Sigmoid colon (tissue), 4 donors: Measurements from ENCODE around the gene RBM10.

ENCODE experiments used
- CTCF ChIP-seq, 4 experiments: fragments of 450-650 bp in 3 of 4; fragments of 200-600 bp in 1 of 4; IDR thresholded peaks; one replicate each; pipeline ENCODE4 v1.5.1; 2016 to 2019; ENCODE audit warnings: antibody characterized with exemption in 4 of 4, mild to moderate bottlenecking in 3 of 4, moderate library complexity in 2 of 4
- EP300 ChIP-seq, 4 donors: sonication (generic); formaldehyde crosslinking; IDR thresholded peaks; one replicate each; pipeline ENCODE4 v1.6.1; 2017; ENCODE audit warnings: antibody characterized with exemption in 4 of 4
- POLR2A ChIP-seq, 2 donors: fragments of 450-650 bp; IDR thresholded peaks; one replicate each; pipeline ENCODE4 v1.6.1; 2016; ENCODE audit warnings: antibody characterized with exemption in 2 of 2, mild to moderate bottlenecking in 2 of 2, moderate library complexity in 2 of 2

- no peak for TF ChIP-seq POLR2A (IDR thresholded peaks at IDR 0.05)
- TF ChIP-seq CTCF (IDR thresholded peaks at IDR 0.05), result no peak
- TF ChIP-seq EP300 (IDR thresholded peaks at IDR 0.05), result no peak
Observed at GRCh38 chrX:47229427-47229826, 84.4 kb downstream of the RBM10 start.
